K562 (cell line): ENCODE results near the gene TBX10. TPM values are rescaled to one million over a fixed set of nuclear protein-coding genes. Genes with fewer than 3 reads are reported as not detected.
"Not testable (repeated sequence)": the region's sequence is repeated elsewhere in the genome, so short reads cannot be mapped to it uniquely, and the experiment has no call there.

Source experiments
- ATAC-seq: fragments of 200-7000 bp; cut with Tn5 transposase; 3 replicates; pipeline ENCODE4 v1.9.1; 2020; ENCODE audit warnings: moderate library complexity
- BruUV-seq: library from RNA; stranded (reverse); fragments of 400-500 nt; replicated peaks from 2 replicates; lab custom pipeline; 2021; lab: Mats Ljungman, UMichigan
- CTCF ChIA-PET: fragments of 300-600 bp; formaldehyde crosslinking; extraction: SDS; loops from one replicate; lab custom pipeline; 2021; ENCODE audit warnings: low intra/inter-chr PET ratio; lab: Yijun Ruan, JAX
- POLR2A ChIA-PET: fragments of 300-600, 350-650 bp; sonication (Branson Sonifier 250); formaldehyde crosslinking; extraction: SDS; loops from one replicate; lab custom pipeline; 2021; ENCODE audit warnings: antibody characterized with exemption, inconsistent platforms; lab: Yijun Ruan, JAX
- DNase-seq, 4 experiments: peaks; one replicate each; pipeline versions ENCODE4 v3.0.0 to v3.0.0-alpha.2; 2011 to 2018; ENCODE audit warnings: low spot score in 3 of 4, mixed read lengths in 3 of 4; ENCODE audit errors: extremely low read depth in 1 of 4
- FAIRE-seq: peaks from 2 replicates; lab custom pipeline; 2011; peaks lifted over from hg19 to GRCh38; lab: Jason Lieb, UNC
- H2AFZ ChIP-seq: 2 replicates; pipeline ENCODE4 v1.6.0; 2011; ENCODE audit warnings: low read depth, low read length, control low read depth, inconsistent platforms
- H3K27ac ChIP-seq: fragments of 200-600 bp; 3 replicates; pipeline ENCODE4 v1.8.0; 2011; ENCODE audit warnings: low read depth, mild to moderate bottlenecking, control low read depth, inconsistent platforms, low read length, moderate library complexity, mixed read lengths; ENCODE audit errors: extremely low read depth
- H3K27me3 ChIP-seq, 2 experiments: fragments of 300-600 bp in 1 of 2; 2 replicates in 1 of 2; 3 replicates in 1 of 2; pipeline versions ENCODE4 v1.6.0 to v1.8.0; 2011; ENCODE audit warnings: inconsistent platforms in 2 of 2, low read length in 2 of 2, mild to moderate bottlenecking in 1 of 2, mixed read lengths in 1 of 2, moderate library complexity in 1 of 2; ENCODE audit not compliant: control insufficient read depth in 2 of 2, insufficient read depth in 2 of 2
- H3K36me3 ChIP-seq: fragments of 300-600 bp; 3 replicates; pipeline ENCODE4 v1.8.0; 2011; ENCODE audit warnings: mild to moderate bottlenecking, low read length, inconsistent platforms; ENCODE audit not compliant: control insufficient read depth, insufficient read depth
- H3K4me1 ChIP-seq, 2 experiments: fragments of 200-600 bp in 1 of 2; replicated peaks in 1 of 2; 2 replicates in 1 of 2; 3 replicates in 1 of 2; pipeline versions ENCODE4 v1.5.1 to v1.8.0; 2011; ENCODE audit warnings: inconsistent platforms in 2 of 2, low read length in 2 of 2, mild to moderate bottlenecking in 1 of 2, mixed read lengths in 1 of 2, moderate library complexity in 1 of 2; ENCODE audit not compliant: control insufficient read depth in 2 of 2, insufficient read depth in 2 of 2
- H3K4me2 ChIP-seq: 2 replicates; pipeline ENCODE4 v1.6.1; 2011; ENCODE audit warnings: low read length, control low read depth, inconsistent platforms, mixed read lengths; ENCODE audit not compliant: insufficient read depth
- H3K4me3 ChIP-seq: fragments of 200-600 bp; sonication (generic), shearing (Covaris generic); 2 replicates; pipeline ENCODE4 v1.5.1; 2016; ENCODE audit warnings: control low read depth, inconsistent platforms
- H3K79me2 ChIP-seq: fragments of 200-600 bp; 3 replicates; pipeline ENCODE4 v1.8.0; 2011; ENCODE audit warnings: low read length, inconsistent platforms; ENCODE audit not compliant: control insufficient read depth, insufficient read depth
- H3K9ac ChIP-seq, 2 experiments: 2 replicates each; pipeline versions ENCODE4 v1.6.0 to v1.6.1; 2011; ENCODE audit warnings: low read depth in 2 of 2, low read length in 2 of 2, control low read depth in 1 of 2, inconsistent platforms in 1 of 2, mild to moderate bottlenecking in 1 of 2, mixed read lengths in 1 of 2; ENCODE audit not compliant: insufficient read depth in 1 of 2
- H3K9me1 ChIP-seq: one replicate; pipeline ENCODE4 v1.6.0; 2011; ENCODE audit warnings: inconsistent platforms, mild to moderate bottlenecking, low read length, moderate library complexity; ENCODE audit not compliant: control insufficient read depth, insufficient read depth
- H3K9me3 ChIP-seq: replicated peaks from 2 replicates; pipeline ENCODE4 v1.5.1; 2011; ENCODE audit warnings: low read depth, low read length, inconsistent platforms; ENCODE audit not compliant: control insufficient read depth, insufficient read depth
- H4K20me1 ChIP-seq: replicated peaks from 2 replicates; pipeline ENCODE4 v1.6.1; 2011; ENCODE audit warnings: low read length, inconsistent platforms, mixed read lengths; ENCODE audit not compliant: control insufficient read depth, insufficient read depth
- CREB1 ChIP-seq, 2 experiments: sonication (generic) in 1 of 2; formaldehyde crosslinking in 1 of 2; IDR thresholded peaks; 2 replicates each; pipeline versions ENCODE4 v1.6.1 to v1.8.0; 2012 to 2022; ENCODE audit warnings: inconsistent platforms in 1 of 2, mild to moderate bottlenecking in 1 of 2, missing genetic modification reagents in 1 of 2, moderate library complexity in 1 of 2
- FOXM1 ChIP-seq, 2 experiments: fragments of 450-650 bp in 1 of 2; sonication (generic) in 1 of 2; formaldehyde crosslinking in 1 of 2; IDR thresholded peaks; 2 replicates each; pipeline versions ENCODE4 v1.6.1 to v1.9.0; 2017 to 2022; ENCODE audit warnings: low read depth in 2 of 2, mild to moderate bottlenecking in 2 of 2, missing genetic modification reagents in 1 of 2, moderate library complexity in 1 of 2
- GATA2 ChIP-seq: sonication (generic); formaldehyde crosslinking; IDR thresholded peaks from 2 replicates; pipeline ENCODE4 v1.4.0; 2020; ENCODE audit warnings: mild to moderate bottlenecking, missing genetic modification reagents
- HDAC1 ChIP-seq, 2 experiments: fragments of 450-650 bp; IDR thresholded peaks; 2 replicates each; pipeline ENCODE4 v1.6.1; 2016 to 2017; ENCODE audit warnings: inconsistent platforms in 1 of 2, mild to moderate bottlenecking in 1 of 2, moderate library complexity in 1 of 2
- MTA3 ChIP-seq: fragments of 450-650 bp; formaldehyde crosslinking; IDR thresholded peaks from 2 replicates; pipeline ENCODE4 v1.6.1; 2017; ENCODE audit warnings: mild to moderate bottlenecking, borderline replicate concordance
- POLR2B ChIP-seq: fragments of 450-650 bp; IDR thresholded peaks from 2 replicates; pipeline ENCODE4 v1.6.1; 2018; ENCODE audit warnings: low read depth; ENCODE audit not compliant: partially characterized antibody
- POLR2G ChIP-seq: fragments of 200-400 bp; formaldehyde crosslinking; IDR thresholded peaks from 2 replicates; pipeline ENCODE4 v1.6.1; 2017; ENCODE audit warnings: low read depth, mild to moderate bottlenecking, antibody characterized with exemption, low read length, moderate library complexity
- RBFOX2 ChIP-seq: fragments of 200-400 bp; formaldehyde crosslinking; IDR thresholded peaks from 2 replicates; pipeline ENCODE4 v1.6.1; 2017; ENCODE audit warnings: low read depth, mild to moderate bottlenecking, low read length, moderate library complexity
- TEAD1 ChIP-seq, 2 experiments: fragments of 450-650 bp in 1 of 2; sonication (generic) in 1 of 2; formaldehyde crosslinking; IDR thresholded peaks; 2 replicates each; pipeline versions ENCODE4 v1.4.0 to v1.8.0; 2020 to 2022; ENCODE audit warnings: mild to moderate bottlenecking in 2 of 2, missing genetic modification reagents in 1 of 2
- THRAP3 ChIP-seq: fragments of 450-650 bp; IDR thresholded peaks from 2 replicates; pipeline ENCODE4 v1.6.1; 2016; ENCODE audit warnings: mild to moderate bottlenecking, inconsistent platforms, borderline replicate concordance
- WGBS: fragments of 100-300 bp; shearing (Covaris generic); methylation state at CpG from one replicate; pipeline ENCODE4 v1.1.6; 2016; ENCODE audit warnings: low coverage, mixed read lengths; ENCODE audit not compliant: insufficient coverage; ENCODE audit errors: missing lambda C conversion rate; 5-methylcytosine and 5-hydroxymethylcytosine counted together
- in situ Hi-C: fragments of 300-500 bp; cut with MboI; formaldehyde crosslinking; loops from 4 replicates; pipeline ENCODE4 v1.15.0; 2018; ENCODE audit warnings: inconsistent platforms, mixed read lengths
- intact Hi-C: fragments of 100-400 bp; cut with micrococcal nuclease; formaldehyde crosslinking; loops from 2 replicates; pipeline ENCODE4 v1.14.2; 2022
- polyA plus RNA-seq, 8 experiments: library from polyadenylated mRNA; depleted of rRNA in 4 of 8; stranded (reverse) in 5 of 8; unstranded in 3 of 8; fragments of >200 nt; fragmentation: Nextera tagmentation in 2 of 8; fragmentation: Illumina TruSeq in 1 of 8; extraction: Ambion mirVana in 2 of 8; extraction: Trizol in 1 of 8; gene quantifications; 2 replicates each; pipeline versions ENCODE4 v1.2.1 to v1.2.3, GENCODE V29; 2011 to 2014; ENCODE audit warnings: inconsistent platforms in 1 of 8, missing spikeins in 1 of 8
- total RNA-seq, 7 experiments: library from RNA; depleted of rRNA in 6 of 7; stranded (reverse); fragments of >200 nt in 6 of 7; fragmentation: Illumina TruSeq in 2 of 7; extraction: Trizol in 2 of 7; gene quantifications; 2 replicates each; pipeline versions ENCODE4 v1.2.1 to v1.2.3, GENCODE V29; 2011 to 2021; ENCODE audit warnings: low replicate concordance in 1 of 7
- TF ChIP-seq, protein P1 (sequence below): sonication (generic); formaldehyde crosslinking; IDR thresholded peaks from 2 replicates; pipeline ENCODE4 v1.9.0; 2022; ENCODE audit warnings: mild to moderate bottlenecking, missing genetic modification reagents
- TF ChIP-seq, protein P2 (sequence below), 2 experiments: fragments of 450-650 bp; IDR thresholded peaks; 2 replicates each; pipeline ENCODE4 v1.6.1; 2016

The TBX10 gene
- total and polyA plus RNA-seq, 9 of the 15 experiments (the other 6 are each of a cell fraction or from before 2014, with no cell fraction given), result not detected

DNA sequence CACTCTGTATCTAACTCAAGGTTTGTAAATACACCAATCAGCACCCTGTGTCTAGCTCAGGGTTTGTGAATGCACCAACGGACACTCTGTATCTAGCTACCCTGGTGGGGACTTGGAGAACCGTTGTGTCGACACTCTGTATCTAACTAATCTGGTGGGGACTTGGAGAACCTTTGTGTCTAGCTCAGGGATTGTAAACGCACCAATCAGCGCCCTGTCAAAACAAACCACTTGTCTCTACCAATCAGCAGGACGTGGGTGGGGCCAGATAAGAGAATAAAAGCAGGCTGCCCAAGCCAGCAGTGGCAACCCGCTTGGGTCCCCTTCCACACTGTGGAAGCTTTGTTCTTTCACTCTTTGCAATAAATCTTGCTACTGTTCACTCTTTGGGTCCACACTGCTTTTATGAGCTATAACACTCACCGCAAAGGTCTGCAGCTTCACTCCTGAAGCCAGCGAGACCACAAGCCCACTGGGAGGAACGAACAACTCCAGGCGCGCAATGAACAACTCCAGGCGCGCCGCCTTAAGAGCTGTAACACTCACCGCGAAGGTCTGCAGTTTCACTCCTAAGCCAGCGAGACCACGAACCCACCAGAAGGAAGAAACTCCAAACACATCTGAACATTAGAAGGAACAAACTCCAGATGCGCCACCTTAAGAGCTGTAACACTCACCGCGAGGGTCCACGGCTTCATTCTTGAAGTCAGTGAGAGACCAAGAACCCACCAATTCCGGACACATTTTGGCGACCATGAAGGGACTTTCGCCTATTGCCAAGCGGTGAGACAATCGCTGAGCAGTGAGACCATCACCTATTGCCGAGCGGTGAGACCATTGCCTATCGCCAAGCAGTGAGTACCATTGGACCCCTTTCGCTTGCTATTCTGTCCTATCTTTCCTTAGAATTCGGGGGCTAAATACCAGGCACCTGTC is 19.6 kb downstream of the TBX10 start (continued):
- TF ChIP-seq, protein P1, sequence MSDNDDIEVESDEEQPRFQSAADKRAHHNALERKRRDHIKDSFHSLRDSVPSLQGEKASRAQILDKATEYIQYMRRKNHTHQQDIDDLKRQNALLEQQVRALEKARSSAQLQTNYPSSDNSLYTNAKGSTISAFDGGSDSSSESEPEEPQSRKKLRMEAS, result peak; percentile 22
- TF ChIP-seq TEAD1 (CRISPR knock-in tag; IDR thresholded peaks at IDR 0.05) (0 out of 4 replicates have a peak, but pooled peaks of 1 of the 2 experiments have one; percentile 38), THRAP3 (0 out of 2 replicates have a peak, but pooled peaks have one; percentile 67), CREB1 (CRISPR knock-in tag; IDR thresholded peaks at IDR 0.05) (0 out of 2 replicates have a peak, but pooled peaks have one; percentile 20), FOXM1 (IDR thresholded peaks at IDR 0.05; ENCODE audit: low read depth) (peak; percentile 16; the same call in 1 of the 2 replicates), RBFOX2 (peak; percentile 66), MTA3 (peak; percentile 82; the same call in 1 of the 2 replicates), POLR2G (peak; percentile 41; the same call in 1 of the 2 replicates), POLR2B (peak; percentile 69), GATA2 (CRISPR knock-in tag) (peak; percentile 29; the same call in 1 of the 2 replicates), HDAC1 (IDR thresholded peaks at IDR 0.05) (peak in 1 of 2 experiments; percentile 37; a peak in 1 of 4 replicates)
- TF ChIP-seq, protein P2, sequence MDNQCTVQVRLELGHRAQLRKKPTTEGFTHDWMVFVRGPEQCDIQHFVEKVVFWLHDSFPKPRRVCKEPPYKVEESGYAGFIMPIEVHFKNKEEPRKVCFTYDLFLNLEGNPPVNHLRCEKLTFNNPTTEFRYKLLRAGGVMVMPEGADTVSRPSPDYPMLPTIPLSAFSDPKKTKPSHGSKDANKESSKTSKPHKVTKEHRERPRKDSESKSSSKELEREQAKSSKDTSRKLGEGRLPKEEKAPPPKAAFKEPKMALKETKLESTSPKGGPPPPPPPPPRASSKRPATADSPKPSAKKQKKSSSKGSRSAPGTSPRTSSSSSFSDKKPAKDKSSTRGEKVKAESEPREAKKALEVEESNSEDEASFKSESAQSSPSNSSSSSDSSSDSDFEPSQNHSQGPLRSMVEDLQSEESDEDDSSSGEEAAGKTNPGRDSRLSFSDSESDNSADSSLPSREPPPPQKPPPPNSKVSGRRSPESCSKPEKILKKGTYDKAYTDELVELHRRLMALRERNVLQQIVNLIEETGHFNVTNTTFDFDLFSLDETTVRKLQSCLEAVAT (IDR thresholded peaks at IDR 0.05), result 0 out of 4 replicates have a peak, but pooled peaks of 1 of the 2 experiments have one; percentile 49
- TF ChIP-seq CREB1 (IDR thresholded peaks at IDR 0.05); FOXM1 (CRISPR knock-in tag; IDR thresholded peaks at IDR 0.05; ENCODE audit: low read depth): not testable (repeated sequence)

DNA sequence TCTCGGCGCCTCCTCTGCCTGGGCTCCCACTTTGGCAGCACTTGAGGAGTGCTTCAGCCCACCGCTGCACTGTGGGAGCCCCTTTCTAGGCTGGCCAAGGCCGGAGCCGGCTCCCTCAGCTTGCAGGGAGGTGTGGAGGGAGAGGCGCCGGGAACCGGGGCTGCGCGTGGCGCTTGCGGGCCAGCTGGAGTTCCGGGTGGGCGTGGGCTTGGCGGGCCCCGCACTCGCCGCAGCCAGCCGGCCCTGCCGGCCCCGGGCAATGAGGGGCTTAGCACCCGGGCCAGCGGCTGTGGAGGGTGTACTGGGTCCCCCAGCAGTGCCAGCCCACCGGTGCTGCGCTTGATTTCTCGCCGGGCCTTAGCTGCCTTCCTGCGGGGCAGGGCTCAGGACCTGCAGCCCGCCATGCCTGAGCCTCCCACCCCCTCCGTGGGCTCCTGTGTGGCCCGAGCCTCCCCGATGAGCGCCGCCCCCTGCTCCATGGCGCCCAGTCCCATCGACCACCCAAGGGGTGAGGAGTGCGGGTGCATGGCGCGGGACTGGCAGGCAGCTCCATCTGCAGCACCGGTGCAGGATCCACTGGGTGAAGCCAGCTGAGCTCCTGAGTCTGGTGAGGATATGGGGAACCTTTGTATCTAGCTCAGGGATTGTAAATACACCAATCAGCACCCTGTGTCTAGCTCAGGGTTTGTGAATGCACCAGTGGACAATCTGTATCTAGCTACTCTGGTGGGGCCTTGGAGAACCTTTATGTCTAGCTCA is 20.5 kb downstream of the TBX10 start:
- H4K20me1 ChIP-seq, CTCF ChIA-PET, FAIRE-seq, H3K36me3 ChIP-seq, H3K27ac ChIP-seq, H3K9me1 ChIP-seq, in situ Hi-C loops, H2AFZ ChIP-seq, BruUV-seq, intact Hi-C loops, ATAC-seq, DNase-seq, H3K4me3 ChIP-seq, H3K4me2 ChIP-seq, H3K27me3 ChIP-seq, H3K9me3 ChIP-seq, H3K9ac ChIP-seq: not testable (repeated sequence)
- POLR2A ChIA-PET, result interaction anchor here (0.6 to 2.4 kb wide), 5 partner anchors 10 to 242 kb away, joined by 3 to 16 read pairs (median 3); partner anchors contain the start of genes GSTP1 and NUDT8
- Histone ChIP-seq H3K4me1 (peaks cover 4 to 30% of the 10 kb centered on the region in 2 experiments; a peak in 4 of 5 replicates), H3K79me2 (peaks cover 19% of the 10 kb centered on the region)
- WGBS, result 88% methylated on average over 12 of the region's 40 CpGs
